GM20000 (cell line): Measurements from ENCODE around the gene CCT4.
"Not testable (repeated sequence)": the region's sequence is repeated elsewhere in the genome, so short reads cannot be mapped to it uniquely, and the experiment has no call there.

Source experiments
- DNase-seq: peaks from one replicate; pipeline ENCODE4 v3.0.0; 2012; ENCODE audit warnings: low spot score
- CTCF ChIP-seq: IDR thresholded peaks from 2 replicates; pipeline ENCODE4 v1.5.1; 2012; ENCODE audit warnings: mild to moderate bottlenecking, control low read depth; ENCODE audit errors: extremely low read depth, missing control alignments

The CCT4 gene

DNA sequence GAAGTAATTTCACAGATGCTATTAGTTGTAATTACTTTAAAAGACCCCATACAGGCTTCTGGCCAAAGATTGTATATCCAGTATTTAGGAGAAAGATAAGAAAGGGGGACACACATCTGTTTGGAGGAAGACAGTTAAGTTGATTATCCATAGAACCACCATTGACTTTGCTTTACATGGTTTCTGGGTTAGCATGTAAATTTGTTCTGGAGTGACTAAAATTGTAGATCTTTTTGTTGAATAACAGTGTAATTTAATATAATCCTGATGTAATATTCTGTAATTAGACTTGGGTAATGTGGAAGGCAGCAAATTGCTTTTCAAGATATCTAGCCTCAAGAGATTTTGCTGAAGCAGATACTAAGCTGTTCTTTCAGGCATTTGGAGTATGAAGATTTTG lies 34.3 kb upstream of the CCT4 start:
- DNase-seq = no peak
- TF ChIP-seq CTCF = no peak

DNA sequence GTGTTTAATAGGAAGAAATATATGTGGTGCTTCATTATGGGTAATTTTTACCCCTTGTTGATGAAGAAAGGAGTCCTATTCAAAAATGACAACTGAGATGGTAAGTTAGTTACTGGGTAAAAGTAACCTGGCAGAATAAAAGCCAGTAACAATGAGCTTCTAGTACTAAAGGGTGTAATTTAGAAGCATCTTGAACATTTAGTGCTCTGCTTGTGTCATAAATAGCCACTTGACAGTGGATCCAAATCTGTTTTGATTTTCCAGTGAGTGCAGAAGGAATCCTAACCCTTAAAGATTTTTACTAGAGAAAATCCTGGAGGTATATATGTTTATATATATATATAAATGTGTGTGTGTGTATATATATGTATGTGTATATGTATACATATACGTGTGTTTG lies 32.1 kb upstream of the CCT4 start:
- no peak for DNase-seq
- TF ChIP-seq CTCF = no peak

GRCh38 chr2:61914794-61915193 lies 26.3 kb upstream of the CCT4 start:
- DNase-seq = not testable (repeated sequence)

DNA sequence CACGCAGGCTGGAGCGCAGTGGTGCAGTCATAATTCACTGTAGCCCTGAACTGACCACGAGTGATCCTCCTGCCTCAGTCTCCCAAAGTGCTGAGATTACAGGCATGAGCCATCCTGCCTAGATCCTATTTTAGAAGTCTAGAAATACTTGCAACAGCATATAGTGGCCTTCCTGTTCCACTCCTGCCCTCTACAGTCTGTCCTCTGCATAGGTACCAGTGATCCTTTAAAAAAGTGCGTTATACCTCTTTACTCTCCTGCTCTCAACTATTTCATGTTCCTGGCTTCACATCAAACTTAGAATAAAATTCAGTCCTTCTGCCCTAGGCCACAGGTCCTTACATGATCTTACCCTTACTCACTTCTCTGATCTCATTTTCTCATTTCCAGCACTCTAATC lies 23.1 kb upstream of the CCT4 start:
- TF ChIP-seq CTCF = no peak
- no peak for DNase-seq

GRCh38 chr2:61910603-61911002 lies 22.1 kb upstream of the CCT4 start:
- no peak for TF ChIP-seq CTCF
- no peak for DNase-seq

GRCh38 chr2:61909116-61909515 lies 20.7 kb upstream of the CCT4 start:
- no peak for DNase-seq
- no peak for TF ChIP-seq CTCF

DNA sequence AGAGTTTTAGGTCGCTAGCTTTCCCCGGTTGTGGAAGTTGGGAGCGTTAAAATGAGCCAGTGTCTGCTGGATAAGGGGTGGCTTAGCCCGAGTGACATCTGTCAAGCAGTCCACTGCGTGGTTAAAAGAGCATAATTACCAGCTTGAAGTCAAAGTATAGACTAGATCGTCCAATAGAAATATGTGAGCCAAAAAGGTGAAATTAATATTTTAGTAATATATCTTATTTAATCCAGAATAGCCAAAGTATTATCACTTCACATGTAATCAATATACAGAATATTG lies 17.7 kb upstream of the CCT4 start:
- TF ChIP-seq CTCF = no peak
- no peak for DNase-seq

DNA sequence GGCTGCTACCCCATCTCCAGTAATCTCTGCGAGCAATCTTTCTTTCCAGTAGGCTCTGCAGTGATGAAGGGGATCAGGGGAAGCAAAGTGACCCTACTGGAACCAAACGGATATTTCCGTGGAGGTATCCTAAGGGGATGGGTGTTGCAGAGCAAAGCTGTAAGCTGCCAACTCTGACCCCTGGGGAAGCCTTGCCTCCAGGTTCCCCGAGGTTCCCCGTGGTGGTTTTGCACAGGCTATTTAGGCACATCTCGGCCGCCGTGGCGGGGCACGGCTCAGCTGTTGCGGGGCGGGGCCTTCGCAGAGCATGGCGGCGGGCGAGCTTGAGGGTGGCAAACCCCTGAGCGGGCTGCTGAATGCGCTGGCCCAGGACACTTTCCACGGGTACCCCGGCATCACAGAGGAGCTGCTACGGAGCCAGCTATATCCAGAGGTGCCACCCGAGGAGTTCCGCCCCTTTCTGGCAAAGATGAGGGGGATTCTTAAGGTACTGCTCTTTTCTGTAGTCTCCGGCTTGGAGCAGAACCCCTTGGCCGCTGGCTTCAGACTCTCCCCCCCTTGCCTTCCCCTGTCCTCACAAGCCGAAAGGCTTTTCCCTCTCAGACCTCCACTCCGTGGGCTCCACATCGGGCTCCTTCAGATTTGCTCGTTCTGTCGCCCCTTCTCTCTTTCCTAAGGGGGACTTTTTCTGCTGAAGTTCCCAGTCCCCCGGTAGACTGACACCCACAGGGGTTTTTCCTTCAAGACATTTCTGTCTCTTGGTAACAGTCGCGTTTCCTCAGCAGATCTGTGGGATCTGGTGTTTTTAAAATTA lies 17.1 kb upstream of the CCT4 start, which contains the start of gene COMMD1:
Gene COMMD1, plus strand, starts transcription at position 303 of the 814 bp plus-strand sequence. Its CDS starts 5 bp downstream, at position 308.
- DNase-seq = peak; percentile 77

More for the DNA sequence above, 17.1 kb upstream of the CCT4 start, which contains the start of gene COMMD1:
- TF ChIP-seq CTCF = no peak
